ENCODE results near the gene MAPKAP1.

The MAPKAP1 gene

DNA sequence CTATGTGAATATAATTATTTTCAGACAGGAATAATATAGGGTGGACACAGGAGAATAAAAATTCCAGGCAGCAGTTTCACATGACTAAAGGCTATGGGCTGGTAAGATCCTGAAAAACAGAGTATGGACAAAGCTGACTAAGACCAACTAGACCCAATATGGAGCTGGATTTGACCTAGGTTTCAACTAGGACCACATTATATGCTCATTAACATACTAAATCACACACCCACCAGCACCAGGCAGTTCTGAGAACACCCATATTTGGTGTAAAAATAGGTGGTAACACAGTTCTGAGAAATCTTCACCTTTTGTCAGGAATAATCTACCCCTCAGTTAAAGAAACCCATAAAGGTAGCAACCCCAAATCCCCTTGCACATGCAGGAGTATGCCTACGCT is 64.7 kb downstream of the MAPKAP1 start:
- DNase-seq (ENCODE audit: low spot score) = no peak

- no peak for DNase-seq (ENCODE audit: low spot score)
Measured at GRCh38 chr9:125639057-125639456, 68.0 kb downstream of the MAPKAP1 start.

GRCh38 chr9:125638239-125639045 is 68.6 kb downstream of the MAPKAP1 start:
- DNase-seq (ENCODE audit: low spot score) = peak; percentile 73

DNA sequence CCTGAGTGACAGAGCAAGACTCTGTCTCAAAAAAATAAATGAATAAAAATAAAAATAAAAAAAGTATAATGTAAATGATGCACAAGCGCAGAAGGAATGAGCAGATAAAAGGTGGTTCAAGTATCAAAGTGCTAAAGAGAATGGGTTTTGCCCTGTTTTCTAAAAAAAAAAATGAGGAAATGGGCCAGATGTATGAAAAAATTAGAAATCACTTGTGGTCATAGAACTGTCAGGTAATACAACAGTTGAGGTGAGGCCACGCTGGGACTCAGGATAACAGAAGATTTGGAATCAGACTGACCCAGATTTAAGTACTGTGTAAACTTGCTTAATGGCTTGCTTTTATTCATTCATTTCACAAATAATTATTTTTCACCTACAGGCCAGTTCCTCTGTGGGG is 69.8 kb downstream of the MAPKAP1 start:
- no peak for DNase-seq (ENCODE audit: low spot score)

GRCh38 chr9:125635888-125636287 is 71.1 kb downstream of the MAPKAP1 start:
- no peak for DNase-seq (ENCODE audit: low spot score)

GRCh38 chr9:125634040-125634717 is 72.8 kb downstream of the MAPKAP1 start:
- no peak for DNase-seq (ENCODE audit: low spot score)

DNA sequence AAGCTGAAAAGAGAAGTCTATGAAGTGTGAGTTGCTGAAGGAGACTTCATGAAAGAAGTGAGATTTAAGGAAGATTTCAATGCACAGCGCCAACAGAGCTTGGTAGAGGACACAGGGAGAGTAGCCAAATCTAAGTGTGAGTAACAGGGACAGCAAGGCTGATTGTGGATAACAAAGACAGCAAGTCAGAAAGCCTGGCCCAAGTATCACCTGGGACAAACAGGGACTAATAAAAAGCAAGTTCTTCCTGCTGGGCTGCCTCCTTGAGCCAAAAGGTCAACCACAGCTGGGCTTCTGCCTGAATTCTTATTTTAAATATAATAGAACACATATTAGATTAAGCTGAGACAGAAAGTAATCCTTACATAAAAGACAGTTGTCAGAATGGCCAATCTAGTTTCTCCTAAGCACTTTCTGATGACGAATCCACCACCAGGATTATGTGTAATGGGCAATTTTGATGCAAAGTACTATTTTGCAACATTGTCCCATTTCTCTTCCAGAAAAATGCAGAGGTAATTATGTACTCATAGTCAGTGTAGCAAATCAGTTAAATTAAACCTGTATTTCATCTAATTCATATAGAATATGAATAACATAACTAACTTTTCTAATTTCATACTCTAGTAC is 73.8 kb downstream of the MAPKAP1 start:
- no peak for DNase-seq (ENCODE audit: low spot score)

- DNase-seq (ENCODE audit: low spot score) = peak; percentile 68
Measured at GRCh38 chr9:125632321-125633115, 74.5 kb downstream of the MAPKAP1 start.

- DNase-seq (ENCODE audit: low spot score) = peak; percentile 65
Measured at GRCh38 chr9:125631391-125632085, 75.5 kb downstream of the MAPKAP1 start.

GRCh38 chr9:125630436-125630835 is 76.6 kb downstream of the MAPKAP1 start:
- no peak for DNase-seq (ENCODE audit: low spot score)

DNA sequence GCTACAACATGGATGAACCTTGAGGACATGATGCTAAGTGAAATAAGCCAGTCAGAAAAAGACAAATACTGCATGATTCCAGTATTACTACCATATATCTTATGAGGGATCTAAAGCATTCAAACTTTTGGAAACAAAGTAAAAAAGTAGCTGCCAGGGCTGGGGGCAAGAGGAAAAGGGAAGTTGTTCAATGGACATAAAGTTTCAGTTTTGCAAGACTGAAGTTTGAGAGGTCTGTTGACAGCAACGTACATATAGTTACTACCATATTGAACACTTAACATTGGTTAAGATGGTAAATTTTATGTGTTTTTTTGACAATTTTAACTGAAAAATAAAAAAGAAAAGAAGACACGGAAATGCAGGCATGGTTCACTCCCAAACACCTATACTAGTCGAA is 77.6 kb downstream of the MAPKAP1 start:
- DNase-seq (ENCODE audit: low spot score) = no peak

GRCh38 chr9:125626187-125626586 is 80.8 kb downstream of the MAPKAP1 start:
- DNase-seq (ENCODE audit: low spot score) = no peak

- no peak for DNase-seq (ENCODE audit: low spot score)
Measured at GRCh38 chr9:125621170-125621569, 85.8 kb downstream of the MAPKAP1 start.

DNA sequence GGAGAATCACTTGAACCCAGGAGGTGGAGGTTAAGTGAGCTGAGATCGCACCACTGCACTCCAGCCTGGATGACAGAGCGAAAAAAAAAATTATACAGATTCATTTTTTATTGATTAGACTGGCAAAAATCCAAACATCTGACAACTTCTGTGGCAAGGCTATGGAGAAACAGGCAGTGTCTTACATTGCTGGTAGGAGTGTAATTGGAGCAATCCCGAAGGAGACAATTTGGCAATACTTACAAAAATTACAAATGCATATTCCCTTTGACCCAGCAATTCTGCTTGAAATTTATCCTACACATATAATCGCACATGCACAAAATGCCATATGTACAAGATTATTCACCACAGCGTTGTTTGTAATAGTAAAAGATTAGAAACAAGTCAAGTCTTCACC is 86.8 kb downstream of the MAPKAP1 start:
- DNase-seq (ENCODE audit: low spot score) = no peak

DNA sequence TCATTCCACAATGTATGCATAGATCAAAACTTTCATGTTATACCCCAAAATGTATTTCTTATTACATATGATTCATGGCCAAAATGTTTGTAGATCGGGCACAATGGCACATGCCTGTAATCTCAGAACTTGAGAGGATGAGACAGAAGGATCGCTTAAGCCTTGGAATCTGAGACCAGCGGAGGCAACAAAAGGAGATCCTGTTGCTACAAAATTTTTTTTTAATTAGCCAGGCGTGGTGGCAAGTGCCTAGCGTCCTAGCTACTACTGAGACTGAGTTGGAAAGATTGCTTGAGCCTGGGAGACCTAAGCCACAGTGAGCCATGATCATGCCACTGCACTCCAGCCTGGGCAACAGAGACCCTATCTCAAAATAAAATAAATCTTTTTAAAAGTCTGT is 89.9 kb downstream of the MAPKAP1 start:
- DNase-seq (ENCODE audit: low spot score) = no peak

DNA sequence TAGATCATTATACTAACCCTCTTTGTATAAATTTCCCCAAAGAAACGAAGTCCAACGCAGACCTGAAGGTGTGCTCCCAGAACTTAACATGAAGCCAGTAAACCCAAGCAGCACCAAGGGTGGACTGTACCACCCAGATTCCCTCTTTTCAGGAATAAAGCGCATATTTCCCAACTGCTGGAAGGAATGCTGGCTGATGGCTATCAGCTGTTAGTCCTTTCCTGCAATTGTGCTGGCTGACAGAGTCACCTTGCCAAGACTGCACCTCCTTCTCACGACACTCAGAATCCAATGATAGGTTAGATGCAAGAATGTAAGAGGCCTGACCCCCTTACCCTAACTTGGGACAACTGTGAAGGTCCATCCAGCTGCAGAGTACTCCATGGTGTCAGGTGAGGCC is 93.9 kb downstream of the MAPKAP1 start:
- no peak for DNase-seq (ENCODE audit: low spot score)

DNA sequence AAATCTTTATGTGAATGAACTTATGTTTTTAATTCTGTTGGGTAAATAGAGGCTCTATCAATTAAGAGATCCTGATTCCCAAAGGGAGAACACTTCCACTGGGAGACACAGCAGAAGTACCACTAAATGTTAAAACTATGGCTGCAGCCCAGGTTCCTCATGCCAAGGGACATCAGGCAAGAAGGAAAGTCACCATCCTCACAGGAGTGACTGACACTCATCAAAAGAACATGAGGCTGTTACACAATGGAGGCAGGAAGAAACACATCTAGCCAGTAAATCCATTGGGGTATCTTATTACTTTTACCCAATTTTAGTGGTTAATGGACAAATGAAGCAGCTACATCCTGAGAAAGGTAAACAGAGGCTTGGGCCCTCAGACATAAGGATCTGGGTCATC is 94.4 kb downstream of the MAPKAP1 start:
- no peak for DNase-seq (ENCODE audit: low spot score)

GRCh38 chr9:125611121-125611765 is 95.8 kb downstream of the MAPKAP1 start:
- DNase-seq (ENCODE audit: low spot score) = no peak

- DNase-seq (ENCODE audit: low spot score) = no peak
Measured at GRCh38 chr9:125609744-125610143, 97.3 kb downstream of the MAPKAP1 start.

DNA sequence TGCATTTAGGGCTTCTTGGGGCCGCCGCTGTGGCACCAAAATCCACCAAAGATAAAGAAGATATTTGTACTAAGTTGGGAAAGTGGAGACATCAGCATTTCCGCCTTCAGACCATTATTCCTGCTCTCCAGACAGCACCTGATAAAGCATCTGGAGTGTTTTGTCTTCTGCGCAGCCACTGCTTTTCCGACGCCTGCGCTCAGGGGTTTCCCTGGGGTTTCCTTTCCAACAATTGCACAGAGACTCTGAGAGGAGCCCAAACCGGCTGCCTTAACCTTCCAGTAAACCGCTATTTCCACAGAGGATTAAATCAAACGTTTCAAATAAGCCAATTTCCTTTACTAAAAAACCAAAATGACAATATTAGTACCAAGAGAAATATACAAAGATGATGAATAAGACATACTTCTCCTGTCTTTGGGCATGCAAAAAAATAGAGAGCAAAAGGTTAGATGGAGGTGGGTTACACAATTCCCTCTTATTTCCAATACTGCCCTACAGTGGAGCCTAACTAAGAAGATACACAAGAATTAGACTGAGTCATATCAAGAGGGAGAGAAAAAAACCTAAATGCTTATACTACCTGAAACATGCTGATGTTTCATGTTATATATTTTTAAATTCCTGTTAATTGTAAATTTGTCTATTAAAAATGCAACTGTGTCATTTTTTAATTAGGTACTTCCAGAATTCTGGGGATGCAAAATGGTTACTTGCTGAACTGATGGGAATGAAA is 98.4 kb downstream of the MAPKAP1 start:
- no peak for DNase-seq (ENCODE audit: low spot score)
